HG02678 (cell line): ENCODE data around the gene FAM217A.

ENCODE experiments used
- ATAC-seq: cut with Tn5 transposase; IDR thresholded peaks from one replicate; pipeline ENCODE4 v1.9.1; 2021; ENCODE audit warnings: mild to moderate bottlenecking, moderate library complexity; ENCODE audit not compliant: unreplicated experiment

Gene FAM217A

DNA sequence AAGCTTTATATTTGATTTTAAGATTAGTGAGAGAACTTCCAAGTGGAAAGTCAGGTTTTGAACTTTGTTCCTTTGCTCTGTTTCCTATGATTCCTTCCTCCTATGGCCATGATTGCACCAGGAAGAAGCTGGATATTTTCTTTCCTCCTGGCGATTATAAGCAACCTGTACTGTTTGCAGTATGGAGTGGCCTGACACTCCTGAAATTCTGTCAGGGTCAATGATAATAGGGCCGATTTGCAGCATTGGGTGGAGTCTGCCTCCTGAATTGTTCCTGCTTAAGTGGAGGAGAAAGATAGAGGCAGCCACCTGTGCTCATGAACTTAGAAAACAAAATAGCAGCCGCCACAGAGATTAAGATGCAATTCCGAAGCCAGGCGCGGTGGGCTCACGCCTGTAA lies 9.8 kb upstream of the FAM217A start:
- ATAC-seq: no peak

DNA sequence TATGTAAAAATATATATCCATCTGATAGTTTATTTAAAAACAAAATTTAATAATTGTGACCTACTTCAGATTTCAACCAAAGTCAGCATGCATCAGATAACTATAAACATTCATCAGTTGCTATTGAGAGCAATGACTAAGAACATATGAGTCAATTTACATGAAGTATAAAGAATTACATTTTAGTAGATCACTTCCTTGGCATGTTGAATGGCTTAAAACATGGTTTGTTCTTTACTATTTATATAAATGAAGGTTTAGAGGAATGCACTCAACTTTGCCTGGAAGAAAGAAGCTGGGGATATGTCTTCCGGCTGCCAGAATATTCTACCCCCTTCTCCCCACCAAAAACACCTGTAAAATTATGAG lies 6.4 kb upstream of the FAM217A start:
- ATAC-seq: no peak

DNA sequence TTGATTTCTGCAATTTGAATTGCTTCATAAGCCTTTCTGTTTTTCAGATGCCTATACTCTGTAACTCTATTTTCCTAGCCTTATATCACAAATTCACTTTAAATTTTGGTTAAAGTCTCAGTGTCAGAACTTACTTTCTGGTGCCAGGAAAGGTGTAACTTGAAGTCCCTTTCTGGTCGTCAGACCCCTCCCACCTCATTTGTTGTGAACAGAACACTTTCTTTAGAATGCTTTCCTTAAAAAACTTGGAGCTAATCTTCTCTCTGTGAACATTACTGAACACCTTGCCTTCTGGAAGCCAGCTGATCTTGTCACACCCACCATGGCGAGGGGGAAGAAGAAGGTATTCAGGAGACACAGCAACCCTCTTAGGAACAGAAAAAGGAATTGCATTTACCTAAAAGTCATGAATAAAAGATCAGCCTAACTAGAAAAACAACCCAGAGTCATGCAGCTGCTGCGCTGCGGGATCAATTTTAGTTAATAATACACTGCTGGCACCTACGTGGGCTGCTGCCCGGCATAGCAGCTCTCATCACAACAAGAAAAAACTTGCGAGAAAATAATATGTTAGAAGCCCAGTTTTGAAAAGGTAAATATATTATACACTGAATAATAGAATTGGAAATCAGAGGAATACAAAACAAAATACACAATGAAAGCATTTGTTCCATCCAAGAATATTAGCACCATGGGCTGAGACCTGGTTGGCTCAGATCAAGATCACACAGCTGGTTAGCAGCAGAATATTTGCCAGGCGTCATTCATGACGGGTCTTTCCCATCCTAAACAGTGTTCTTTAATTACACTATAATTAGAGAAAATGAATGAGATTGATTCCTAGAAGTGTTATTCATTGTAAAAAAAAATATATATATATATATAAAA lies 5.8 kb upstream of the FAM217A start:
- no peak for ATAC-seq

DNA sequence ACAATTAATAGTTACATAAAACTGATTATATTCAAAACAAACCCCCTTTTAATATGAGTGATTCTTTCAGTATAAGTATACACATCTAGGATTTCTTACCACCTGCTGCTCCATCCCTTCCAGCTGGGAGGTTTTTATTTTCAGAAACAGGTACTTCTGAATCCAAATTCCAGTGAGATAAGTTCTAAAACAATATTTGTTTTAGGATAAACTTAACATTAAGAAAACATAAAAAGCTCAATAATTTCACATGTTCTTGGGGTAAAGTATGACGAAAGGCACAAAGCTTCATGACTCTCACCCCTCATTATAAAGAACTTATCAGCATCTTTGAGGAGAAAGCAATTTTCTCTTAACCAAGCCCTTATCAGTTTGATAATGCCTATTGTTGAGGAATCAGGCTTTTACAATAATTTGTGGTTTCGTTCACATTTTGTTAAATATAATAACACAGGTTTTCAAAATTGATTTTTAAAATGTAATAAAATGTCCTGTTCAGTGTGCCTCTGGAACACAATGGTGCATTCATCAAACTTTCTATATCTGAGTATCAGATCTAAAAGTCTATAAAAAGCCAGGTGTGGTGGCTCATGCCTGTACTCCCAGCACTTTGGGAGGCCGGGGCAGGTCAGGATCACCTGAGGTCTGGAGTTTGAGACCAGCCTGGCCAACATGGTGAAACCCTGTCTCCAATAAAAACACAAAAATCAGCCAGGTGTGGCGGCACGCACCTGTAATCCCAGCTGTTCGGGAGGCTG lies 4.3 kb downstream of the FAM217A start:
- no peak for ATAC-seq

DNA sequence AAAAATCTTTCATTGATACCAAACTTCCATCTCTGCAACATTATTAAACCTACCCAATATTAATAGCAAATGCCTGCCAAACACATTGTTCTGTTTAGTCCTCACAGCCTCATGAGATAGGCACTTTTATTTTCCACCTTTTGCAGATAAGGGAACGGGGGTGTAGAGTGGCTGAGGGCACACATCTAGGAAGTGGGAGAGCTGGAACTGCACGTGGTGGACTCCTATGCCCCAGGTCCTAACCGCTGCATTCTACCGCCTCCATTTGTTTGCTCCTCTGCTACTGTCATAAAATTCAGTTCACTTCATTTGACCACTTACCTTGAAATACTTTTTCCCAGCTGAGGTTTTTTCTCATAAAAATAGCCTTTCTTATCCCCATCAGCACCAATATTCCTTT lies 7.6 kb downstream of the FAM217A start:
- no peak for ATAC-seq

DNA sequence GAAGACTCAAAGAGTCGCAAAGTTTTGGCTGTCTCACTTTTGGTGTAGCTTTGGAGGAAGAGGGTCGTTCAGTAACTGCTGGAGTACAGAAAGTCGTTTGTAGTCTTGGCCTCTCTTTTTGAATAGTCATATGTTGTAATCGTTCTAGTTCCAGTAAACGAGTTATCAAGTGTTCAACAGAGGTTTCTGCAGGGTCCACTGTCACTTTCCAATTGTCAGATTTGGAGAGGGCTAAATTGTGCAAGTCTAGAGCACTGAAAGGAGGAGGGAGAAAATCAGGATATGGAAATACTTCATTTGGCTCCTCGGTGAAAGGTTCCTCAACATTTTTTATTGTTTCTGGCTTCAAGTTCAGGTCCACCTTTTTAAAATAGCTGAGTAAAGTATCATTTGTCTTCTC lies 9.7 kb downstream of the FAM217A start:
- no peak for ATAC-seq

DNA sequence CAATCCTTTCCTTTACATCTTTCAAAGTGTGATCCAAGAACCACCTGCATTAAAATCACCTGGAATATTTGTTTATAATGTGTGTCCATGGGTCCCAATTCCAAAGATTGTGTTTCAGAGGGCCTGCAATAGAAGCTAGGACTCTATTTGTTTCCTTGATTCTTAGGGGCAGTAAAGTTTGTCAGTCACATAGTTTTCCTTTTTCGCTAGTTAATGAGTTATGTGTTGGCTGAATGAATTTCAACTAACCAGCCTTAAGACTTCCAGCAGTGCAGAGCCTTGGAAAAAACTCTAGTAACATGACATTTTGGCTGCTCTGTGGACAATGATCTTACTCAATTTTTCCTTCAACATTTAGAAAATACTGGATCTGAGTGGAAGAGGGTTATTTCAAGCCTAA lies 11.3 kb downstream of the FAM217A start:
- ATAC-seq: no peak

DNA sequence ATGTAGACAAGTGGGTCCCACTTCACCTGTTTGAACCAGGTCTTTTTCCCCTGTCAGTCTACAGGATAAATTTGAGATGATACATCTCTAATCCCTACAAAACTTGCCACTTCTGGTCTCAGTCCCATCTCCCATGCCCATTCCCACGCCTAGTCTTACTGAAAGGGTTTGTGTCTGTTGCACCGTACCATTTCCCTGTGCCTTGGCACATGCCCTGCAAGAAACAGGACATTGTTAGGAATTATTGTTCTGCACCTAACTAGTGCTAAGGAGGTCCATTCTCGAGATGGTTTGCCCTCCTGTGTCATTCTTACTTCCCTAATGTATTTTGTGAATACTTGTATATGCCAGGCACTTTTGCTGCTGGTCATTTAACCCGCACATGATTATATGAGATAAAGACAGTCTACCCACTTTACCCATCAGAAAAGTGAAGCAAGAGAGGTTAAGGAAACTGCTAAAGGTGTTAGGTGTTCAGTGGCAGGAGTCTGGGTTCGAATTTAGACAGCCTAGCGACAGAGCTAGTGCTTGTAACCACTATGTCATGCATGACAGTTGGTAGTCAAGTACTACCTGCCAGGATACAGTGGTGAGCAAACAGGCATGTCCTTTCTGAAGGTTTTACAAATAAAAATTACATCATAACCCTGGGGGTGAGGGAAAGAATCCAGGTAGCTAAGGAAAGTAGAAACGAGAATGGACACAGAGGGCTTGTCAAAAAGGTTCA lies 12.7 kb downstream of the FAM217A start:
- no peak for ATAC-seq

DNA sequence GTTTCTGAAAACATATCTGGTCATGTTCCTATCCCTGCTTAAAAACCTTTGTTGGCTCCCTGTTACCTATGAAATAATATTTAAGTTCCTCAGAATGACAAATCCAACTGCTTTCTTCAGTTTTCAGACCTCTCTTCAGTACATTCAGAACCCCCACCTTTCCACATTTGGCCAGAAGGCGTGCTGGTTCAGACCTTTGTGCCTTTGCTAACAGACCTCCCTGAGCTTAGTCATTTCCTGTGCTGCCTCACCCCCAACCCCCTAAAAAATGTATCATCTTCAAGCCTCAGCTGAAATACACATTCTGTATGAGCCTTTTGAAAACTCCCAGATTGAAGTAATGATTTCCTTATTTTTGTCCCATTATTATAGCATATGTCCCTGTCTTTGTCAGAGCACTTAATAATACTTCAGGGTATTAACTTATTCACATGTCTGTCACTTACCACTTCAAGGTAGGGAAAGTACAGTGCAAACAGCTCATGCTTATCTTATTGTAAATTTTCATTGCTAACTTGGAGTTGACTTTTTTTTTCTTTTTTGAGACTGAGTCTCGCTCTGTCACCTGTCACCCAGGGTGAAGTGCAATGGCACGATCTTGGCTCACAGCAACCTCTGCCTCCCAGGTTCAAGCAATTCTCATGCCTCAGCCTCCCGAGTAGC lies 19.7 kb downstream of the FAM217A start:
- ATAC-seq: no peak

DNA sequence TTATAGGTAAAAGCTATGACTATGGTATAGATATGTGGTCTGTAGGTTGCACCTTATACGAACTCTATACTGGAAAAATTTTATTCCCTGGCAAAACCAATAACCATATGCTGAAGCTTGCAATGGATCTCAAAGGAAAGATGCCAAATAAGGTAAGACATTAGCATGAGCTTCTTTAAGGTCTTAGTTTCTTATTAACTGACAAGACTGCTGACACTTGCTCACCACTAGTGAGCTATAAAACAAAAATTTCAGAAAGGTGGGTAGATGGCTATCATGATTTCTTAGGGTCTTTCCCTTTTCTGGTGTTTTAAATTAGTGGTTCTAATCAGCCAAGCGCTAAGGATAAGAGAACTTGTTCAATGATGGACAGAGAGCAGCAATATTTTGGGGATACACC lies 21.9 kb downstream of the FAM217A start:
- no peak for ATAC-seq

DNA sequence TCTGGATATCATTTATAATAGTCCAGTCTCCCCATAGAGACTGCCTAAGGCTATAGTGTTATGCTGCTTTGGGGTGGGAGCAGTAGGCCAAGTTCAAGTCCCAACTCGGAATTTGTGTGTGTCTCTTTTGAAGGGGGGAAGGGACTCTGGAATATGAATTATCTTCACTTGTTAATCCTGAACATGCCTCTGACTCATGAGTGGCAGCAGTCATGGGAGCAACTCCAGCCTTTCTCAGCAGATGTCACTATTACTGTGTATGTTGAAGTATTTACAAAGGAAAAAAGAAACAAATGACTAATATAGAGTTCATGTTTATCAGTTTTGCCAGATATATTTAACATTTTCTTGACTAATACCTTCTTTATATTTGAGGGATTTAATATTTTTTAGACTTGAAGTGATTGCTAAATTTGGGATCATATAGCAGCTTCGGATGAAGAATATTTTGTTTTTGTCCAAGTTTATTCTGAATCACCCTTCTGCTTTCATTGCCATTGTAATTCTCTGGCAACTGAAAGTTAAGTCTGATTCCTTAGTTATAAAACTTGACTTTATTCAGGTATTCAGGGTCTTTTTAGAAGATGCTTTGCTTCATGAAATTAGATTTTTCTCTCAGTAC lies 23.4 kb downstream of the FAM217A start:
- no peak for ATAC-seq

DNA sequence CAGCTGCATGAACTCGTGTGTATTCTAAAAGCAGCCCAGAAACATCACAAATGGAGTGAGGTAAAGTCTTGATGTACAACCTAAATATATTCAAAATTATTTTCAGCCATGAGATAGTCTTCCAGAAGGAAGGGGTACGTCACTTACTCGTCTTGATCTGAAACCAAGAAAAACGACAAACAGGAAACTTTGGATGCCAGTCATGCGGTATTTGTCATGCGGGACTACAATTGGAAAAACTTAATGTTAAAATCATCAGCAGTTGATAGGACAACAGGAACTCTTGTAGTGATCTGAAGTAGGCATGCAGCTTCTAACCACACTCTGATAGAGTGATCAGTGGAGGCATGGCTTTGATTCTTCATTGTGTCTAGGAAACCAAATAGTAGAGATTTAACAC lies 29.7 kb downstream of the FAM217A start:
- ATAC-seq: no peak

DNA sequence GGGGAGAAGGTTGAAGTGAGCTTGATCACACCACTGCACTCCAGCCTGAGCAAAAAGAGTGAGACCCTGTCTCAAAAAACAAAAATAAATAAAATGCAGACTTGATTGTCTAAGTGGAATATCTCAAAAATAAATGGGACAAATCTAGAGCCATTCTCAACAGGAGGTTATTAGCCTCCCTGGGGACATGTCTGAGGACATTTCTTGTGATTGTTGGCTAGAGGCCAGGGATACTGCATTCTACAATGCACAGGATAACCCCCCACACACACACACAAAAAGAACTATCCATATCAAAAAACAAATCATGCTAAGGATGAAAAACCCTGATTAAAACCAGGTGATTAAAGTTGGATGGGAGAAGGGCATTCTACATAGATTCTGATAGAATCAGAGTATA lies 37.5 kb downstream of the FAM217A start:
- no peak for ATAC-seq

DNA sequence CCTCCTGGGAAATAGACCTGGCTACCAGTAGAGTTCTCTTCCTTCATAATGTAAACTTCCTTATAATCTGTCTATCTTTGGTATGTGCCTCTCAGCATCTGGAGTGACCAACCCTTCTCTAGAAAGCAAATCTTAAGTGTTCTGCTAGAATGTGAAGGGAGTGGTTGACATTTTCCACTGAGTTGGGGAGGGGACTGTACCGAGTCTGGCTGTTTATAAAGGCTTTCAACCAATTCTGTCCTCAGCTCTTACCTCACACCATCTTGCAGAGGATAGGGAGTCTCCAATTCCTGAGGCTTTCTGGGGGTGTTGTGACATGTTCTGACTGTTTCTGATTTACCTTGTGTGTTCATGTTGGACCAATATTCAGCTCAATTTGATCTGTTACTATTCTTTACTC lies 39.6 kb downstream of the FAM217A start:
- no peak for ATAC-seq

DNA sequence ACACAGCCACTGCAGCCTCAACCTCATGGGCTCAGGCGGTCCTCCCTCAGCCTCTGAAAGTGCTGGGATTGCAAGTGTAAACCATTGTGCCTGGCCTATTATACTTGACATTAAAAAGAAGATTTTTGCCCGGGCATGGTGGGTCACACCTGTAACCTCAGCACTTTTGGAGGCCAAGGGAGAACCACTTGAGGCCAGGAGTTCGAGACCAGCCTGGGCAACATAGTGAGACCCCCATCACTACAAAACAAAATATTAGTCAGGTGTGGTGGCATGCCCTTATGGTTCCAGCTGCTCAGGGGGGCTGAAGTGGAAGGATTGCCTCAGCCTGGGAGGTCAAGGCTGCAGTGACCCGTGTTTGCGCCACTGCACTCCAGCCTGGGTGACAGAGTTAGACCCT lies 42.4 kb downstream of the FAM217A start:
- ATAC-seq: no peak

DNA sequence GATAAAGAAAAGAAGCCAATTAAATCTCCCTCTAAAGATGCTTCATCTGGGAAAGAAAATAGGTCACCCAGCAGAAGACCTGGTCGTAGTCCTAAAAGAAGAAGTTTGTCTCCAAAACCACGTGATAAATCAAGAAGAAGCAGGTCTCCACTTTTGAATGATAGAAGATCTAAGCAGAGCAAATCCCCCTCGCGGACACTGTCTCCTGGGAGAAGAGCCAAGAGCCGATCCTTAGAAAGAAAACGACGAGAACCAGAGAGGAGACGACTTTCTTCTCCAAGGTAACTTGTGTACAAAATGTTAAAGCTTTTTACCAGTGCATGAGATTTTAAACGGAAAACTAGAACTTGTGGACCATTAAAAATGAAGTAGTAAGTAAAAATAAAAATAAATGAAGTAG lies 46.5 kb downstream of the FAM217A start:
- ATAC-seq: no peak

DNA sequence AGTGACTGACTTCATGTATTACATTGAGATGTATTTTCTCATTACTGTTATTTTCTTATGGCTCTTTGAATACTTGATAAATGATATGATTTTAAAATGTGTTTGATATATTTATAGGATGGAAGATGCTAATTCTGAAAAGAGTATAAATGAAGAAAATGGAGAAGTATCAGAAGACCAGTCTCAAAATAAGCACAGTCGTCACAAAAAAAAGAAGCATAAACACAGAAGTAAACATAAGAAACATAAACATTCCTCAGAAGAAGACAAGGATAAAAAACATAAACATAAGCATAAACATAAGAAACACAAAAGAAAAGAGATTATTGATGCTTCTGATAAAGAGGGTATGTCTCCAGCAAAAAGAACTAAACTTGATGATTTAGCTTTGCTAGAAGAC lies 47.5 kb downstream of the FAM217A start:
- ATAC-seq: no peak

DNA sequence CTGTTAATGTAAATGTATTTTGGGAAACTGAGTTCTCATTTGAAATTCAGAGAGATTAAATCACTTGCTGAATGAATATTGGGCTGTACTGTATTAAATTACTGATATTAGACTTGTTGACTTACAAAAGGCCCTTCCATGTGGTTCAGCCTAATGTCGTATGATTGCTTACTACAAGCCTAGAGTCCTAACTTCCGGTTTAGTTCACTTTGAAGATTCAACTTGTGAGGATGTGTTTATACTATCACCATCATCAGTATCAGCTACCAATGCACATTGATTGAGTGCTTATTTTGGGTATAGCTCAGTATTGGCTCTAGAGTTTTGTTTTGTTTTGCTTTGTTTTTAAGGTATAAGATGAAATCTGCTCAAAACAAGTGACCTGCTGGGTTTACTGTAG lies 48.3 kb downstream of the FAM217A start:
- no peak for ATAC-seq

DNA sequence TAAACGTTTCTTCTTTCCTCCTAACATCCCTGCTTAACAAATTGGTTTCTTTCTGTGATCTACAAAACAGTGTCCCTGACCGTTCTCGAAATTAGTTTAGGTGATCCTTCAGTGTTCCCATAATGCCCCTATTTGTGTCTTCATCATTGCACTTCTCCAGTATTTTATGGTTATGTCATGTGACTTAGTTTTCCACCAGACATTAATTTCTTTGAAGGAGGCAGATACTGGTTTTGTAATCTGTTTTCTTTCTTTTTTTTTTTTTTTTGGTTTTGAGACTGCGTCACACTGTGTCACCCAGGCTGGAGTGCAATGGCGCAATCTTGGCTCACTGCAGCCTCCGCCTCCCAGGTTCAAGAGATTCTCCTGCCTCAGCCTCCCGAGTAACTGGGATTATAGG lies 49.2 kb downstream of the FAM217A start:
- no peak for ATAC-seq

DNA sequence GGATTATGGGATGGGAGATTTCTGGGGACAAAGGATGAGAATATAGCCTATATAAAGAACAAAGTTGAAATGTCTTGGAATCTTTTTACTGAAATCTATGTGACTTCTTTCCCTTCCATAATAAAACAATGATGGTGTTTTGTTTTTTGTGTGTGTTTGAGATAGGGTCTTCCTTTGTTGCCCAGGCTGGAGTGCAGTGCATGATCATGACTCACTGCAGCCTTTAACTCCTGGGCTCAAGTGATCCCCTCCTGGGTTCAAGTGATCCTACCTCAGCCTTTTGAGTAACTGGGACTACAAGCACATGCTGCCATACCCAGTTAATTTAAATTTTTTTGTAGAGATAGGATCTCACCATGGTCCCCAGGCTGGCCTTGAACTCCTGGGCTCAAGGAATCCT lies 50.9 kb downstream of the FAM217A start:
- ATAC-seq: no peak

DNA sequence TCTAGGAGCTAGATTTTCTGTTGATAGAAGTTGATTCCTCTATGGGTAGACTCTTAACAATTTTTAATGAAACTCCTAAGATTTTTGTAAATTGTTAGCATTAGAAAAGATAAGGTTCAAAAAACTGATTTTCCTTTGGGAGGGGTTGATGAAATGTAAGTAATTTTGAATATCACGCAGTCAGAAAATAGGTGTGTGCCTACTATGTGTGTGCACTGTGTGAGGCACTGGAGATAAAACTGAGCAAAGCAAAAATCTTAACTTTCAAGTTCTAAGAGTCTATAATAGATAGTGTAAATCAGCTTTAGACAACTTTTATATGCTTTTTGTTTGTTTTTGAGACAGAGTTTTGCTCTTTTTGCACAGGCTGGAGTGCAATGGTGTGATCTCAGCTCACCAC lies 53.3 kb downstream of the FAM217A start:
- no peak for ATAC-seq
